NB4 (cell line): ENCODE measurements around the gene SHISAL1.

Experiments used
- MYC ChIP-seq: IDR thresholded peaks from 2 replicates; pipeline ENCODE4 v1.6.1; 2011; ENCODE audit warnings: low read depth, low read length
- POLR2A ChIP-seq: IDR thresholded peaks from 2 replicates; pipeline ENCODE4 v1.6.1; 2011; ENCODE audit warnings: mild to moderate bottlenecking; ENCODE audit not compliant: insufficient read length; ENCODE audit errors: extremely low read depth
- TF ChIP-seq, protein P1 (sequence below): IDR thresholded peaks from one replicate; pipeline ENCODE4 v1.5.1; 2012; ENCODE audit warnings: low read depth, low read length
- TF ChIP-seq, protein P2 (sequence below): IDR thresholded peaks from 2 replicates; pipeline ENCODE4 v1.6.1; 2011; ENCODE audit warnings: low read depth, low read length

DNA sequence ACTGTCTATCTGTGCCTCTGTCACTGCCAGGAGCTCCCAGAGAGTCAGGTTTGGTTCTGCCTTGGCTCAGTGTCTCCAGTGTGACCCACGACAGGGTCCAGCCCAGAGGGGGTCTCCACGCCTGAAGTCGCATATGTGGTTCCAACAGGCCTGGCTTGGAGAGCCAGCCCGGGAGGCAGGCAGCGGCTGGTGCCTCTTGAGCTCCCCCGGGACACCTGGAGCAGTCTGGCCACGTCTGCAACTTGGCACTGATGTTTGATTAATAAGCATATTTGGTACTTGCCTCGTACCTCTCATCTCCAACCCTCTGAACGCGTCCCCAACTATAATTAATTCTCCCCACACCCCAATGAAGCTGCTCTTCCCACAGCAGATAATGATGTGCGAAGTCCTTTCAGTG is 31.7 kb upstream of the SHISAL1 start:
- TF ChIP-seq, protein P1, sequence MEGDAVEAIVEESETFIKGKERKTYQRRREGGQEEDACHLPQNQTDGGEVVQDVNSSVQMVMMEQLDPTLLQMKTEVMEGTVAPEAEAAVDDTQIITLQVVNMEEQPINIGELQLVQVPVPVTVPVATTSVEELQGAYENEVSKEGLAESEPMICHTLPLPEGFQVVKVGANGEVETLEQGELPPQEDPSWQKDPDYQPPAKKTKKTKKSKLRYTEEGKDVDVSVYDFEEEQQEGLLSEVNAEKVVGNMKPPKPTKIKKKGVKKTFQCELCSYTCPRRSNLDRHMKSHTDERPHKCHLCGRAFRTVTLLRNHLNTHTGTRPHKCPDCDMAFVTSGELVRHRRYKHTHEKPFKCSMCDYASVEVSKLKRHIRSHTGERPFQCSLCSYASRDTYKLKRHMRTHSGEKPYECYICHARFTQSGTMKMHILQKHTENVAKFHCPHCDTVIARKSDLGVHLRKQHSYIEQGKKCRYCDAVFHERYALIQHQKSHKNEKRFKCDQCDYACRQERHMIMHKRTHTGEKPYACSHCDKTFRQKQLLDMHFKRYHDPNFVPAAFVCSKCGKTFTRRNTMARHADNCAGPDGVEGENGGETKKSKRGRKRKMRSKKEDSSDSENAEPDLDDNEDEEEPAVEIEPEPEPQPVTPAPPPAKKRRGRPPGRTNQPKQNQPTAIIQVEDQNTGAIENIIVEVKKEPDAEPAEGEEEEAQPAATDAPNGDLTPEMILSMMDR = no peak
- TF ChIP-seq, protein P2, sequence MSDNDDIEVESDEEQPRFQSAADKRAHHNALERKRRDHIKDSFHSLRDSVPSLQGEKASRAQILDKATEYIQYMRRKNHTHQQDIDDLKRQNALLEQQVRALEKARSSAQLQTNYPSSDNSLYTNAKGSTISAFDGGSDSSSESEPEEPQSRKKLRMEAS = no peak
- TF ChIP-seq MYC (no peak), POLR2A (no peak)
